GM18861 (cell line): ENCODE data around the gene AIFM2.

Experiments
- ATAC-seq: cut with Tn5 transposase; IDR thresholded peaks from one replicate; pipeline ENCODE4 v1.9.1; 2021; ENCODE audit not compliant: unreplicated experiment

The AIFM2 gene

GRCh38 chr10:70146489-70147258, 14.0 kb upstream of the AIFM2 start, which contains the start of gene TYSND1:
Gene TYSND1 (minus strand): TSS chr10:70146700. CDS start chr10:70146586, 114 bp downstream.
- peak; percentile 92 for ATAC-seq

- ATAC-seq, result peak; percentile 38
Observed at GRCh38 chr10:70145666-70146488, 13.3 kb upstream of the AIFM2 start.

- ATAC-seq, result peak; percentile 8
Observed at GRCh38 chr10:70145166-70145665, 12.6 kb upstream of the AIFM2 start.

- ATAC-seq, result no peak
Observed at GRCh38 chr10:70144372-70145110, 11.9 kb upstream of the AIFM2 start.

- no peak for ATAC-seq
Observed at GRCh38 chr10:70142555-70142954, 9.9 kb upstream of the AIFM2 start.

- no peak for ATAC-seq
Observed at GRCh38 chr10:70140297-70140696, 7.7 kb upstream of the AIFM2 start.

- ATAC-seq, result no peak
Observed at GRCh38 chr10:70139997-70140250, 7.3 kb upstream of the AIFM2 start.

- no peak for ATAC-seq
Observed at GRCh38 chr10:70139151-70139996, 6.7 kb upstream of the AIFM2 start.

GRCh38 chr10:70137927-70138883, 5.6 kb upstream of the AIFM2 start:
- ATAC-seq, result no peak

- no peak for ATAC-seq
Observed at GRCh38 chr10:70137135-70137534, 4.5 kb upstream of the AIFM2 start.

GRCh38 chr10:70135684-70136083, 3.1 kb upstream of the AIFM2 start:
- ATAC-seq, result no peak

- ATAC-seq, result no peak
Observed at GRCh38 chr10:70135046-70135445, 2.4 kb upstream of the AIFM2 start.

GRCh38 chr10:70131560-70131937, 1.1 kb downstream of the AIFM2 start:
- no peak for ATAC-seq

GRCh38 chr10:70130878-70131559, 1.6 kb downstream of the AIFM2 start:
- no peak for ATAC-seq

- ATAC-seq, result no peak
Observed at GRCh38 chr10:70126700-70127395, 5.8 kb downstream of the AIFM2 start.

- ATAC-seq, result no peak
Observed at GRCh38 chr10:70125918-70126552, 6.6 kb downstream of the AIFM2 start.

GRCh38 chr10:70124918-70125317, 7.7 kb downstream of the AIFM2 start:
- ATAC-seq, result no peak

- no peak for ATAC-seq
Observed at GRCh38 chr10:70124415-70124814, 8.2 kb downstream of the AIFM2 start.
